ENCODE data around the gene POC1B. TPM values are rescaled to one million over a fixed set of nuclear protein-coding genes. Genes with fewer than 3 reads are reported as not detected.

POC1B gene
- total RNA-seq, 1 experiment from 2014 or later, result 17.8 TPM

DNA sequence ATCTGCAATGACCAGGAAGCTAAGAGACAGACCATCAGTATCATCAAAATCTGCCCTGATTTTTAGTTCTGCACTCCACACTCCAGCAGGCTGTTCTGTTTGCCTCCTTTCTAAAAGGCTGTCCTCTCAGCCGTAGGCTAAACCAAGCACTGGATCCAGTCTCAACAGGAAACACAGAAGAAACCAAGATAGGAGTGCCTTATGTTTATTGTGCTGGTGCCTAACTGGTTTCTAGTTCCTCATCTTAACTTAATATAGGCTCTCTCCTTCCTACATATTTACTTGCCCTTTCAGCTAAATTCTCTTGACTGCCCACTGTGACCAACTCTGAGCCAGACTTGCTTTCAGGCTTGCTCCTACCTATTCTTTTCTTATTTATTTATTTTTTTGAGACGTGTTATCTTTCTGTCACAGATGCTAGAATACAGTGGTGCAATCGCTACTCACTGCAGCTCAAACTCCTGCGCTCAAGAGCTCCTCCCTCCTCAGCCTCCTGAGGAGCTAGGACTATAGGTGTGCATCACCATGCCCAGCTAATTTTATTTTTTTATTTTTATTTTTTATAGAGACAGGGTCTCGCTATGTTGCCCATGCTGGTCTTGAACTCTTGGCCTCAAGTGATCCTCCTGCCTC is 32.1 kb downstream of the POC1B start:
- H3K27ac Mint-ChIP-seq, result no peak overlapping the region
- no peaks in the 10 kb centered on the region for H3K27me3 Mint-ChIP-seq (ENCODE audit: low read depth)
- ChIA-PET CTCF (no interaction called here), POLR2A (no interaction called here)
- no peak overlapping the region for H3K4me3 Mint-ChIP-seq
- TF ChIP-seq, protein P1, sequence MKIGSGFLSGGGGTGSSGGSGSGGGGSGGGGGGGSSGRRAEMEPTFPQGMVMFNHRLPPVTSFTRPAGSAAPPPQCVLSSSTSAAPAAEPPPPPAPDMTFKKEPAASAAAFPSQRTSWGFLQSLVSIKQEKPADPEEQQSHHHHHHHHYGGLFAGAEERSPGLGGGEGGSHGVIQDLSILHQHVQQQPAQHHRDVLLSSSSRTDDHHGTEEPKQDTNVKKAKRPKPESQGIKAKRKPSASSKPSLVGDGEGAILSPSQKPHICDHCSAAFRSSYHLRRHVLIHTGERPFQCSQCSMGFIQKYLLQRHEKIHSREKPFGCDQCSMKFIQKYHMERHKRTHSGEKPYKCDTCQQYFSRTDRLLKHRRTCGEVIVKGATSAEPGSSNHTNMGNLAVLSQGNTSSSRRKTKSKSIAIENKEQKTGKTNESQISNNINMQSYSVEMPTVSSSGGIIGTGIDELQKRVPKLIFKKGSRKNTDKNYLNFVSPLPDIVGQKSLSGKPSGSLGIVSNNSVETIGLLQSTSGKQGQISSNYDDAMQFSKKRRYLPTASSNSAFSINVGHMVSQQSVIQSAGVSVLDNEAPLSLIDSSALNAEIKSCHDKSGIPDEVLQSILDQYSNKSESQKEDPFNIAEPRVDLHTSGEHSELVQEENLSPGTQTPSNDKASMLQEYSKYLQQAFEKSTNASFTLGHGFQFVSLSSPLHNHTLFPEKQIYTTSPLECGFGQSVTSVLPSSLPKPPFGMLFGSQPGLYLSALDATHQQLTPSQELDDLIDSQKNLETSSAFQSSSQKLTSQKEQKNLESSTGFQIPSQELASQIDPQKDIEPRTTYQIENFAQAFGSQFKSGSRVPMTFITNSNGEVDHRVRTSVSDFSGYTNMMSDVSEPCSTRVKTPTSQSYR (CRISPR knock-in tag; IDR thresholded peaks at IDR 0.05), result no peak
- TF ChIP-seq, protein P2, sequence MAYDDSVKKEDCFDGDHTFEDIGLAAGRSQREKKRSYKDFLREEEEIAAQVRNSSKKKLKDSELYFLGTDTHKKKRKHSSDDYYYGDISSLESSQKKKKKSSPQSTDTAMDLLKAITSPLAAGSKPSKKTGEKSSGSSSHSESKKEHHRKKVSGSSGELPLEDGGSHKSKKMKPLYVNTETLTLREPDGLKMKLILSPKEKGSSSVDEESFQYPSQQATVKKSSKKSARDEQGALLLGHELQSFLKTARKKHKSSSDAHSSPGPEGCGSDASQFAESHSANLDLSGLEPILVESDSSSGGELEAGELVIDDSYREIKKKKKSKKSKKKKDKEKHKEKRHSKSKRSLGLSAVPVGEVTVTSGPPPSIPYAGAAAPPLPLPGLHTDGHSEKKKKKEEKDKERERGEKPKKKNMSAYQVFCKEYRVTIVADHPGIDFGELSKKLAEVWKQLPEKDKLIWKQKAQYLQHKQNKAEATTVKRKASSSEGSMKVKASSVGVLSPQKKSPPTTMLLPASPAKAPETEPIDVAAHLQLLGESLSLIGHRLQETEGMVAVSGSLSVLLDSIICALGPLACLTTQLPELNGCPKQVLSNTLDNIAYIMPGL (CRISPR knock-in tag; IDR thresholded peaks at IDR 0.05), result no peak
- TF ChIP-seq ZNF232 (CRISPR knock-in tag; IDR thresholded peaks at IDR 0.05), result no peak
- TF ChIP-seq, protein P3, sequence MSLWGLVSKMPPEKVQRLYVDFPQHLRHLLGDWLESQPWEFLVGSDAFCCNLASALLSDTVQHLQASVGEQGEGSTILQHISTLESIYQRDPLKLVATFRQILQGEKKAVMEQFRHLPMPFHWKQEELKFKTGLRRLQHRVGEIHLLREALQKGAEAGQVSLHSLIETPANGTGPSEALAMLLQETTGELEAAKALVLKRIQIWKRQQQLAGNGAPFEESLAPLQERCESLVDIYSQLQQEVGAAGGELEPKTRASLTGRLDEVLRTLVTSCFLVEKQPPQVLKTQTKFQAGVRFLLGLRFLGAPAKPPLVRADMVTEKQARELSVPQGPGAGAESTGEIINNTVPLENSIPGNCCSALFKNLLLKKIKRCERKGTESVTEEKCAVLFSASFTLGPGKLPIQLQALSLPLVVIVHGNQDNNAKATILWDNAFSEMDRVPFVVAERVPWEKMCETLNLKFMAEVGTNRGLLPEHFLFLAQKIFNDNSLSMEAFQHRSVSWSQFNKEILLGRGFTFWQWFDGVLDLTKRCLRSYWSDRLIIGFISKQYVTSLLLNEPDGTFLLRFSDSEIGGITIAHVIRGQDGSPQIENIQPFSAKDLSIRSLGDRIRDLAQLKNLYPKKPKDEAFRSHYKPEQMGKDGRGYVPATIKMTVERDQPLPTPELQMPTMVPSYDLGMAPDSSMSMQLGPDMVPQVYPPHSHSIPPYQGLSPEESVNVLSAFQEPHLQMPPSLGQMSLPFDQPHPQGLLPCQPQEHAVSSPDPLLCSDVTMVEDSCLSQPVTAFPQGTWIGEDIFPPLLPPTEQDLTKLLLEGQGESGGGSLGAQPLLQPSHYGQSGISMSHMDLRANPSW (CRISPR knock-in tag; conservative IDR thresholded peaks at IDR 0.05; ENCODE audit: low read depth), result no peak
- TF ChIP-seq TEAD4 (CRISPR knock-in tag; IDR thresholded peaks at IDR 0.05), result no peak
- TF ChIP-seq, protein P4, sequence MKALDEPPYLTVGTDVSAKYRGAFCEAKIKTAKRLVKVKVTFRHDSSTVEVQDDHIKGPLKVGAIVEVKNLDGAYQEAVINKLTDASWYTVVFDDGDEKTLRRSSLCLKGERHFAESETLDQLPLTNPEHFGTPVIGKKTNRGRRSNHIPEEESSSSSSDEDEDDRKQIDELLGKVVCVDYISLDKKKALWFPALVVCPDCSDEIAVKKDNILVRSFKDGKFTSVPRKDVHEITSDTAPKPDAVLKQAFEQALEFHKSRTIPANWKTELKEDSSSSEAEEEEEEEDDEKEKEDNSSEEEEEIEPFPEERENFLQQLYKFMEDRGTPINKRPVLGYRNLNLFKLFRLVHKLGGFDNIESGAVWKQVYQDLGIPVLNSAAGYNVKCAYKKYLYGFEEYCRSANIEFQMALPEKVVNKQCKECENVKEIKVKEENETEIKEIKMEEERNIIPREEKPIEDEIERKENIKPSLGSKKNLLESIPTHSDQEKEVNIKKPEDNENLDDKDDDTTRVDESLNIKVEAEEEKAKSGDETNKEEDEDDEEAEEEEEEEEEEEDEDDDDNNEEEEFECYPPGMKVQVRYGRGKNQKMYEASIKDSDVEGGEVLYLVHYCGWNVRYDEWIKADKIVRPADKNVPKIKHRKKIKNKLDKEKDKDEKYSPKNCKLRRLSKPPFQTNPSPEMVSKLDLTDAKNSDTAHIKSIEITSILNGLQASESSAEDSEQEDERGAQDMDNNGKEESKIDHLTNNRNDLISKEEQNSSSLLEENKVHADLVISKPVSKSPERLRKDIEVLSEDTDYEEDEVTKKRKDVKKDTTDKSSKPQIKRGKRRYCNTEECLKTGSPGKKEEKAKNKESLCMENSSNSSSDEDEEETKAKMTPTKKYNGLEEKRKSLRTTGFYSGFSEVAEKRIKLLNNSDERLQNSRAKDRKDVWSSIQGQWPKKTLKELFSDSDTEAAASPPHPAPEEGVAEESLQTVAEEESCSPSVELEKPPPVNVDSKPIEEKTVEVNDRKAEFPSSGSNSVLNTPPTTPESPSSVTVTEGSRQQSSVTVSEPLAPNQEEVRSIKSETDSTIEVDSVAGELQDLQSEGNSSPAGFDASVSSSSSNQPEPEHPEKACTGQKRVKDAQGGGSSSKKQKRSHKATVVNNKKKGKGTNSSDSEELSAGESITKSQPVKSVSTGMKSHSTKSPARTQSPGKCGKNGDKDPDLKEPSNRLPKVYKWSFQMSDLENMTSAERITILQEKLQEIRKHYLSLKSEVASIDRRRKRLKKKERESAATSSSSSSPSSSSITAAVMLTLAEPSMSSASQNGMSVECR (CRISPR knock-in tag; IDR thresholded peaks at IDR 0.05; ENCODE audit: borderline replicate concordance), result no peak
- TF ChIP-seq ETV6 (CRISPR knock-in tag; IDR thresholded peaks at IDR 0.05), result no peak
- TF ChIP-seq MYBL2 (CRISPR knock-in tag; IDR thresholded peaks at IDR 0.05), result no peak
- no peak for TF ChIP-seq NR1H2 (CRISPR knock-in tag; IDR thresholded peaks at IDR 0.05)
- TF ChIP-seq, protein P5, sequence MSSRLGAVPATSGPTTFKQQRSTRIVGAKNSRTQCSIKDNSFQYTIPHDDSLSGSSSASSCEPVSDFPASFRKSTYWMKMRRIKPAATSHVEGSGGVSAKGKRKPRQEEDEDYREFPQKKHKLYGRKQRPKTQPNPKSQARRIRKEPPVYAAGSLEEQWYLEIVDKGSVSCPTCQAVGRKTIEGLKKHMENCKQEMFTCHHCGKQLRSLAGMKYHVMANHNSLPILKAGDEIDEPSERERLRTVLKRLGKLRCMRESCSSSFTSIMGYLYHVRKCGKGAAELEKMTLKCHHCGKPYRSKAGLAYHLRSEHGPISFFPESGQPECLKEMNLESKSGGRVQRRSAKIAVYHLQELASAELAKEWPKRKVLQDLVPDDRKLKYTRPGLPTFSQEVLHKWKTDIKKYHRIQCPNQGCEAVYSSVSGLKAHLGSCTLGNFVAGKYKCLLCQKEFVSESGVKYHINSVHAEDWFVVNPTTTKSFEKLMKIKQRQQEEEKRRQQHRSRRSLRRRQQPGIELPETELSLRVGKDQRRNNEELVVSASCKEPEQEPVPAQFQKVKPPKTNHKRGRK (CRISPR knock-in tag; IDR thresholded peaks at IDR 0.05; ENCODE audit: borderline replicate concordance), result no peak
- no peak for TF ChIP-seq ESRRA (CRISPR knock-in tag; IDR thresholded peaks at IDR 0.05; ENCODE audit: borderline replicate concordance)
- TF ChIP-seq JUN (CRISPR knock-in tag; IDR thresholded peaks at IDR 0.05), result no peak
- TF ChIP-seq, protein P6, sequence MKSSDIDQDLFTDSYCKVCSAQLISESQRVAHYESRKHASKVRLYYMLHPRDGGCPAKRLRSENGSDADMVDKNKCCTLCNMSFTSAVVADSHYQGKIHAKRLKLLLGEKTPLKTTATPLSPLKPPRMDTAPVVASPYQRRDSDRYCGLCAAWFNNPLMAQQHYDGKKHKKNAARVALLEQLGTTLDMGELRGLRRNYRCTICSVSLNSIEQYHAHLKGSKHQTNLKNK (CRISPR knock-in tag; IDR thresholded peaks at IDR 0.05), result no peak
- no peak for TF ChIP-seq NFATC4 (CRISPR knock-in tag; IDR thresholded peaks at IDR 0.05)
- TF ChIP-seq GTF2I (CRISPR knock-in tag; conservative IDR thresholded peaks at IDR 0.05), result no peak
- TF ChIP-seq, protein P7, sequence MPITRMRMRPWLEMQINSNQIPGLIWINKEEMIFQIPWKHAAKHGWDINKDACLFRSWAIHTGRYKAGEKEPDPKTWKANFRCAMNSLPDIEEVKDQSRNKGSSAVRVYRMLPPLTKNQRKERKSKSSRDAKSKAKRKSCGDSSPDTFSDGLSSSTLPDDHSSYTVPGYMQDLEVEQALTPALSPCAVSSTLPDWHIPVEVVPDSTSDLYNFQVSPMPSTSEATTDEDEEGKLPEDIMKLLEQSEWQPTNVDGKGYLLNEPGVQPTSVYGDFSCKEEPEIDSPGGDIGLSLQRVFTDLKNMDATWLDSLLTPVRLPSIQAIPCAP (CRISPR knock-in tag; IDR thresholded peaks at IDR 0.05), result no peak
- TF ChIP-seq NR3C1 (CRISPR knock-in tag; conservative IDR thresholded peaks at IDR 0.05; ENCODE audit: low read depth), result no peak
- ATAC-seq (no peak), DNase-seq (ENCODE audit: low spot score) (no peak)
- H3K4me1 Mint-ChIP-seq, result peaks cover 6% of the 10 kb centered on the region; the same call in 1 of the 2 replicates
- no peaks in the 10 kb centered on the region for H3K9me3 Mint-ChIP-seq
- peaks cover 5% of the 10 kb centered on the region for H3K36me3 Mint-ChIP-seq

All from WTC11 (cell line).